GM18867 (cell line): Measurements from ENCODE around the gene UBE2I.
"Not testable (repeated sequence)": the region's sequence is repeated elsewhere in the genome, so short reads cannot be mapped to it uniquely, and the experiment has no call there.

Source experiments
- ATAC-seq: cut with Tn5 transposase; IDR thresholded peaks from one replicate; pipeline ENCODE4 v1.9.1; 2021; ENCODE audit warnings: mild to moderate bottlenecking, moderate library complexity; ENCODE audit not compliant: unreplicated experiment

The UBE2I gene

DNA sequence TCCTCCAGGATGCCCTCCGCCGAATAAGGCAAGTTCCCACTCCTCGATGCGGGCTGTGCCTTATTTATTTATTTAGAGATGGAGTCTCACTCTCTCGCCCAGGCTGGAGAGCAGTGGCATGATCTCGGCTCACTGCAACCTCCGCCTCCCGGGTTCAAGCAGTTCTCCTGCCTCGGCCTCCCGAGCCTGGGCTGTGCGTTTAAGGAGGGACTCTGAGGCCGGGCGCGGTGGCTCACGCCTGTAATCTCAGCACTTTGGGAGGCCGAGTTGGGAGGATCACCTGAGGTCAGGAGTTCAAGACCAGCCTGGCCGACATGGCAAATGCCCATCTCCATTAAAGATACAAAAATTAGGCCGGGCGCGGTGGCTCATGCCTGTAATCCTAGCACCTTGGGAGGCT lies 18.7 kb downstream of the UBE2I start:
- ATAC-seq: not testable (repeated sequence)

DNA sequence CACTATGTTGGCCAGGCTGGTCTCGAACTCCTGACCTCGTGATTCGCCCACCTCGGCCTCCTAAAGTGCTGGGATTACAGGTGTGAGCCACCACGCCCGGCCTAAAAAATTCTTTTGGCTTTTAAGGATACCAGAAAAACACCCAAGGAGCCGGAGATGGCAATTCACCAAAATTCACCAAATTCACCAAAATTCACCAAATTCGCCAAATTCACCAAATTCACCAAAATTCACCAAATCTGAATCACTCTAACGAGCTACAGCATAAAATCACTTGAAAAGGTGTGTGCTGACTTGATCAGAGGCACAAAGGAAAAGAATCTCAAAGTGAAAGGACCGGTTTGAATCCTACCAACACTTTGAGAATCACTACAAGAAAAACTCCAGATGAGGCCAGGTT lies 19.5 kb downstream of the UBE2I start:
- ATAC-seq: not testable (repeated sequence)

GRCh38 chr16:1330260-1330914 lies 21.0 kb downstream of the UBE2I start:
- ATAC-seq: no peak

GRCh38 chr16:1330931-1331711 lies 21.7 kb downstream of the UBE2I start:
- no peak for ATAC-seq

DNA sequence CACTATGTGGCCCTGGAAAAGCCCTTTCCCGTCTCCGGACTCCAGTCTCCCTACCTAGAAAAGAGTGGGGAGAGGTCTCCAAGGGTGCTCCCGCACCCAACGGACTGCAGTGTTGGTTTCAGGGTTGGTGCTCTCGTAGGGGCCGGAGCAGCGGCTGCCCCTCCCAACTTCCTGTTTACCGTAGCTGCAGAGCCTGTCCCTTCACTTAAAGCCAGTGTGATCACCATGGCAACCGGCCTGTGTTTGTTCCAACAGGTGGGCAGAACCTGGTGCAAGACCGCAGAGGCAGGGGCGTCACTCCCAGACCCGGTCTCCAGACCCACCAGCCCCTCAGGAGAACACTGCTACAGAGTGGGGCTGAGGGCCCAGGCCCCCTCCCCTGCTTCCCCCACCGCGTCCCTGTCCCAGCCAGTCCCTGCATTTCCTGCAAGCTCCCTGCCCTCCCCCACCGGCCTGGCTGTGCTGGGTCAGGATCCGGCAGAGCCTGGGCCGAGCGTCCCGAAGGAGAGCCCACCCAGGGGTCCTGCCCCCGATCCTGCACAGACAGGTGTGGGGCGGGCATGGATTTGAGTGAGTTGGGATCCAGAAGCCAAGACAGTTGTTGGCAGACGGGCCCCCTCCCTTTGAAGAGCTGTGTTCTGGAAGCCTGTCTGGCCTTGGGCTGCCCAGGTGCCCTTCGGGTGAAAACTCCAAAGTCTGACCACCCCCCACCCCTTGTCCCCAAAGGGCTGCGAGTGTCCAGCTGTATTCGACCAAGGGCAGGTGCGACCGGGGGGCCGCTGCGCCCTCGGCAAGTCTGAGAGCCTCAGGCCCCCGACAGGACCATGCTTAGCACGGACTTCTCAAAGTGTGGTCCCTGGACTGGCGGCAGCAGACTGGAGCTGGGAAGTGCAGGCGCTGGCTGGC lies 22.5 kb downstream of the UBE2I start:
- ATAC-seq: peak; percentile 46

DNA sequence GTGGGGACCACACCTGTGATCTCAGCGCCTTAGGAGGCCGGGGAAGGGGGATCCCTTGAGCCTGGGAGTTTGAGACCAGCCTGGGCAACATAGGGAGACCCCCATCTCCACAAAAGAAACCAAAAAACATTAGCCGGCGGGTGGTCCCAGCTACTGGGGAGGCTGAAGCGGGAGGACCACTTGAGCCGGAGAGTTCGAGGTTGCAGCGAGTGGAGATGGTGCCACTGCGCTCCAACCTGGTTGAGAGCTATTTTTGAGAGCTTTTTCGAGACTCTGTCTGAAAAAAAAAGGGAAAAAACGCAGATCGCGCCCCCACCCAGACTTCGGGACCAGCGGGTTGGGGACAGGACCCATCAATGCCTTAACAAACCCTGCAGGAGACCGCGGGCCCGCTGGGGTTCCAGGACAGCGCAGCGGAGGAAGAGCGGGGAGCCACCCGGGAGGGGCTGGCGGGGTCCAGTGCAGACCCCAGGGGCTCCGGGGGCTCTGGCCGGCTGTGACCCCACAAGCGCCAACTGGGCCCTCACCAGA lies 23.2 kb downstream of the UBE2I start:
- no peak for ATAC-seq

GRCh38 chr16:1333149-1333812 lies 23.8 kb downstream of the UBE2I start, which contains the start of gene BAIAP3:
Gene BAIAP3 (plus strand): TSS chr16:1333645. CDS start chr16:1338550, 4,905 bp downstream.
- ATAC-seq: no peak

DNA sequence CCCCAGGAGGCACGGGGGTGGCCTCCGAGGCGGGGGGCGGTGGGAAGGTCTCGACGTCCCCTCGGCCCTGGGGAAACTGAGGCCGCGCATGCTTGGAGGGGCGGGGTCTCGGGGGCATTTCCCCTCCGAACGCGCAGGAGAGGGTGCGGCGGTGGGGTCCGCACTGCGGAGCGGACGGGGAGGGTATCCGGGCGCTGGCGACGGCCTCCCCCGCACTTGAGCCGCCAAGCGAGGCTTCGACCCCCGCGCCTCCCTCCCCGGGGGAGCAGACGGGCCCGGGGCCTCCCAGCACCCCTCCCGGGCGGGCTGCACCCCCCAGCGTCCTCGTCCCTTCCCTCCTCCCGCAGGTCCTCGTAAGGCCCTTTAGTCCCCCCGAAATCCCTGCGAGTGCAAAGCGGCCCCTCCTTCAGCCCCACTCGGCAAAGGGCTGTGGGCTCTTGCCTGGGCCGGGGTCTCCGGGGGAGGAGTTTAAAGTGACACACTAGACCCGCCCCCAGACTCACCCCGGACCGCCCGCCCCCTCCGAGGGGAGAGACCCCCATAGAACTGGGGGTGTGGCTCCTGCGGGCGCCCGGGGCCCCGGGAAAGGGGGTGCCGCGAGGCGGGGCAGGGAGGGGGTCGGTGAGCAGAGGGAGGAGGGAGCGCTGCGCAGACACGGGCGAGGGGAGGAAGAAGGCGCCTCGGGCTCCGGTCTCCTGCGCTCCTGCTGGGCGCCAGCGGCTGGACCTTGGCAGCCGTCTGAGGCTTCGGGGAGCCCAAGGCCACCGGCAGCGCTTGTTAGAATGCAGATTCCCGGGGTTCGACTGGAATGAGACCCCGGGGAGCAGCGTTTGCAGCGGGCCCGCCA lies 24.6 kb downstream of the UBE2I start:
- no peak for ATAC-seq

GRCh38 chr16:1334739-1335138 lies 25.3 kb downstream of the UBE2I start:
- no peak for ATAC-seq

- ATAC-seq: no peak
Observed at GRCh38 chr16:1335211-1335971, 26.0 kb downstream of the UBE2I start.

- ATAC-seq: no peak
Observed at GRCh38 chr16:1335996-1336395, 26.6 kb downstream of the UBE2I start.

- ATAC-seq: no peak
Observed at GRCh38 chr16:1336619-1337018, 27.2 kb downstream of the UBE2I start.

DNA sequence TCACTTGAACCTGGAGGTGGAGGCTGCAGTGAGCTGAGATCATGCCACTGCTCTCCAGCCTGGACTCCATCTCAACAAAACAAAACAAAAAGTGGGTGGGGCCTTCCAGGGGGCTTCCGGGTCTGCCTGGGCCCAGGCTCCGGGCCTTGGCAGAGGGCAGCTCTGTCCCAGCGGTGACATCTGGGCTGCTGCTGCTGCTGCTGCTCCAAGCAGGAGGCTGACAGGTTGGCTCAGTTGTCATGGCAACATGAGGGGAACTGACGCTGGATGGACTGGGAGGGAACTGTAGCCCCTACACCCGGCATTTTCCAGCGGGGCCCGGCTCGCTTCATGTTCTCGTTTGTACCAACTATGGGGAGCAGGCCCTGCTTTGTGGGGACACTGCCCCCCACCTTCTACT lies 28.1 kb downstream of the UBE2I start:
- ATAC-seq: no peak

DNA sequence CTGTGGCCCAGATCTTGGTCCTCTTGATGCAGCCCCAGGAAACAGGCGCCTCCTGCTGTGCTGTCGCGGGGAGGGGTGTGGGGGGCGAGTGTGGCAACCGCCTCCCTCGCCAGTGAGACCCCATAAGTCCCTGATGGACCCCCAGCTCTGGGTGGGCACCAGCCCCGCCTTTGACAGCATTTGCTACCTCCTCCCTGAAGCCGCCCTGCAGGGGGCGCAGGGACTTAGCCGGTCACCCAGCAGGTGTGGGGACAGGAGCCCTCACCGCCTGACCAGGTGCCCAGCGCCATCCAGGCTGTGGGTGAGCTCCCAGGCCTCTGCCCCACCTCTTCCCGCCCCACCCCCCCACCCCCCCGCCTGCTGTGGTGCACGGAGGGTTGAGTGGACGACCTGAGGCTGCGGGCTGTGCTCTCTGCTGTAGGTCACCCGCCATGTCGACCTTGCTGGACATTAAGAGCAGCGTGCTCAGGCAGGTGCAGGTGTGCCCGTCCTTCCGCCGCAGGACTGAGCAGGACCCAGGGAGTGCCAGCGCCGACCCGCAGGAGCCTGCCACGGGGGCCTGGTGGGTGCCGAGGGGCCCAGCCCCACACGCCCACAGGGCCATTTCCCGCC lies 28.8 kb downstream of the UBE2I start:
- ATAC-seq: no peak

GRCh38 chr16:1338855-1339675 lies 29.6 kb downstream of the UBE2I start:
- no peak for ATAC-seq

- no peak for ATAC-seq
Observed at GRCh38 chr16:1340730-1341494, 31.5 kb downstream of the UBE2I start.
